Activated CD8-positive, alpha-beta memory T cell treated with anti-CD3 and anti-CD28 coated beads, Interleukin-2, amount 50 U/mL, for 24 hours (primary cell): ENCODE results near the gene IFT43.

Experiments
- DNase-seq: peaks from one replicate; pipeline ENCODE4 v3.0.0-alpha.2; 2020; ENCODE audit errors: extremely low read depth

The IFT43 gene

GRCh38 chr14:76080025-76080424 lies 94.5 kb downstream of the IFT43 start:
- no peak for DNase-seq

- no peak for DNase-seq
These were observed 94.9 kb downstream of the IFT43 start for GRCh38 chr14:76080471-76080870.

GRCh38 chr14:76081642-76082041 lies 96.1 kb downstream of the IFT43 start:
- DNase-seq = no peak

GRCh38 chr14:76083796-76084765 lies 98.5 kb downstream of the IFT43 start:
- no peak for DNase-seq

- DNase-seq = no peak
These were observed 99.8 kb downstream of the IFT43 start for GRCh38 chr14:76085358-76085757.

- no peak for DNase-seq
These were observed 101.1 kb downstream of the IFT43 start for GRCh38 chr14:76086636-76087035.

GRCh38 chr14:76088326-76088725 lies 102.8 kb downstream of the IFT43 start:
- DNase-seq = no peak

GRCh38 chr14:76088771-76089571 lies 103.4 kb downstream of the IFT43 start:
- no peak for DNase-seq

- no peak for DNase-seq
These were observed 104.0 kb downstream of the IFT43 start for GRCh38 chr14:76089575-76089974.

- no peak for DNase-seq
These were observed 105.2 kb downstream of the IFT43 start for GRCh38 chr14:76090616-76091391.

- DNase-seq = no peak
These were observed 107.5 kb downstream of the IFT43 start for GRCh38 chr14:76093077-76093476.

- no peak for DNase-seq
These were observed 110.7 kb downstream of the IFT43 start for GRCh38 chr14:76096257-76096656.

GRCh38 chr14:76097547-76097946 lies 112.0 kb downstream of the IFT43 start:
- DNase-seq = no peak

- DNase-seq = no peak
These were observed 112.5 kb downstream of the IFT43 start for GRCh38 chr14:76098047-76098446.

- DNase-seq = no peak
These were observed 113.5 kb downstream of the IFT43 start for GRCh38 chr14:76098916-76099675.

GRCh38 chr14:76100236-76100635 lies 114.7 kb downstream of the IFT43 start:
- DNase-seq = no peak

- DNase-seq = no peak
These were observed 116.1 kb downstream of the IFT43 start for GRCh38 chr14:76101391-76102379.

GRCh38 chr14:76104802-76105355 lies 119.3 kb downstream of the IFT43 start:
- DNase-seq = no peak

GRCh38 chr14:76106188-76106587 lies 120.6 kb downstream of the IFT43 start:
- DNase-seq = no peak
